Vagina (tissue), 2 donors: ENCODE data around the gene GPR142. TPM values are rescaled to one million over a fixed set of nuclear protein-coding genes. Genes with fewer than 3 reads are reported as not detected.

Source experiments
- DNase-seq, 2 donors: peaks; one replicate each; pipeline ENCODE4 v3.0.0-alpha.2; 2017; ENCODE audit errors: extremely low spot score in 2 of 2
- H3K27ac ChIP-seq: fragments of 200-600 bp; sonication (generic); one replicate; pipeline ENCODE4 v1.5.1; 2019
- H3K27me3 ChIP-seq: fragments of 200-600 bp; sonication (generic); one replicate; pipeline ENCODE4 v1.5.1; 2019
- H3K36me3 ChIP-seq, 2 donors: fragments of 200-600 bp; sonication (generic); one replicate each; pipeline ENCODE4 v1.5.1; 2017 to 2019
- H3K4me1 ChIP-seq: fragments of 200-600 bp; sonication (generic); one replicate; pipeline ENCODE4 v1.5.1; 2019
- H3K4me3 ChIP-seq, 2 donors: fragments of 200-600 bp; sonication (generic); 1 replicate in 1 of 2; 2 replicates in 1 of 2; pipeline ENCODE4 v1.5.1; 2016 to 2019
- H3K9me3 ChIP-seq: fragments of 200-600 bp; sonication (generic); one replicate; pipeline ENCODE4 v1.5.1; 2019
- POLR2A ChIP-seq, 2 donors: fragments of 450-650 bp; IDR thresholded peaks; one replicate each; pipeline ENCODE4 v1.6.1; 2017; ENCODE audit warnings: antibody characterized with exemption in 2 of 2, mild to moderate bottlenecking in 2 of 2, moderate library complexity in 2 of 2
- POLR2AphosphoS5 ChIP-seq, 2 donors: sonication (generic); formaldehyde crosslinking; IDR thresholded peaks; one replicate each; pipeline ENCODE4 v1.9.0; 2017; ENCODE audit warnings: antibody characterized with exemption in 2 of 2, mild to moderate bottlenecking in 2 of 2, low read depth in 1 of 2; ENCODE audit not compliant: insufficient read depth in 1 of 2
- intact Hi-C: fragments of 100-400 bp; cut with DNase I; formaldehyde crosslinking; loops from one replicate; pipeline ENCODE4 v1.15.1; 2023
- small RNA-seq: library from RNA; depleted of rRNA; stranded (forward); fragments of <200 nt; gene quantifications from one replicate; pipeline ENCODE3, GENCODE V24; 2016
- total RNA-seq: library from RNA; depleted of rRNA; stranded (reverse); fragments of >200 nt; gene quantifications from one replicate; pipeline ENCODE4 v1.2.3, GENCODE V29; 2016
- TF ChIP-seq, protein P1 (sequence below), 3 experiments: fragments of 450-650 bp in 2 of 3; fragments of 200-600 bp in 1 of 3; sonication (generic) in 1 of 3; IDR thresholded peaks; one replicate each; pipeline ENCODE4 v1.5.1; 2017 to 2019; ENCODE audit warnings: antibody characterized with exemption in 3 of 3, mild to moderate bottlenecking in 2 of 3, moderate library complexity in 2 of 3

GPR142 gene
- total RNA-seq, 1 donor from 2014 or later, result 0.98 TPM

DNA sequence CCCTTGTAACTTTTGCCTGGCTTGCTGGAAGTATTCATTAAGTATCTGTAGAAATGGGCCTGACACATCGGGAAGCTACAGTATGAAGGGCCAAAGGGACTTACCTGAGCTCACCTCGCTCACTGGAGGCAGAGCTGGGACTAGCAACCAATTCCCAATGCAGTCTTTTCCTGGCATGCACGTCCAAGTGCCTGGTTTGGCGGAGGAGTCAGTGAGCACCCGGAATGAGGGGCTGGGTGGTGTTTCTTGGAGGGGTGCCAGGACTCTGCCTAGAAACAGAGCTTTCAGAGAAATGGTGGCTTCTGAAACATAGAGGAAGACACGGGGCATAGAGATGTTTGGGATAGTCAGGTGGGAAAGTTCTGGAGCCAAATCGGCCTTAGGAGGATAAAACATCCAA lies 46.2 kb downstream of the GPR142 start:
- no peak for TF ChIP-seq POLR2AphosphoS5 (IDR thresholded peaks at IDR 0.05; ENCODE audit: insufficient read depth in 1 of 2, low read depth in 1 of 2)
- TF ChIP-seq, protein P1, sequence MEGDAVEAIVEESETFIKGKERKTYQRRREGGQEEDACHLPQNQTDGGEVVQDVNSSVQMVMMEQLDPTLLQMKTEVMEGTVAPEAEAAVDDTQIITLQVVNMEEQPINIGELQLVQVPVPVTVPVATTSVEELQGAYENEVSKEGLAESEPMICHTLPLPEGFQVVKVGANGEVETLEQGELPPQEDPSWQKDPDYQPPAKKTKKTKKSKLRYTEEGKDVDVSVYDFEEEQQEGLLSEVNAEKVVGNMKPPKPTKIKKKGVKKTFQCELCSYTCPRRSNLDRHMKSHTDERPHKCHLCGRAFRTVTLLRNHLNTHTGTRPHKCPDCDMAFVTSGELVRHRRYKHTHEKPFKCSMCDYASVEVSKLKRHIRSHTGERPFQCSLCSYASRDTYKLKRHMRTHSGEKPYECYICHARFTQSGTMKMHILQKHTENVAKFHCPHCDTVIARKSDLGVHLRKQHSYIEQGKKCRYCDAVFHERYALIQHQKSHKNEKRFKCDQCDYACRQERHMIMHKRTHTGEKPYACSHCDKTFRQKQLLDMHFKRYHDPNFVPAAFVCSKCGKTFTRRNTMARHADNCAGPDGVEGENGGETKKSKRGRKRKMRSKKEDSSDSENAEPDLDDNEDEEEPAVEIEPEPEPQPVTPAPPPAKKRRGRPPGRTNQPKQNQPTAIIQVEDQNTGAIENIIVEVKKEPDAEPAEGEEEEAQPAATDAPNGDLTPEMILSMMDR (IDR thresholded peaks at IDR 0.05), result no peak
- no peak for TF ChIP-seq POLR2A (IDR thresholded peaks at IDR 0.05)
- H3K9me3 ChIP-seq, result no peaks in the 10 kb centered on the region
- intact Hi-C loops, result no loop called here
- no peaks in the 10 kb centered on the region for H3K4me1 ChIP-seq
- H3K27ac ChIP-seq, result no peak overlapping the region
- DNase-seq, result no peak
- no peaks in the 10 kb centered on the region for H3K36me3 ChIP-seq
- H3K27me3 ChIP-seq, result no peaks in the 10 kb centered on the region
- no peak overlapping the region for H3K4me3 ChIP-seq

DNA sequence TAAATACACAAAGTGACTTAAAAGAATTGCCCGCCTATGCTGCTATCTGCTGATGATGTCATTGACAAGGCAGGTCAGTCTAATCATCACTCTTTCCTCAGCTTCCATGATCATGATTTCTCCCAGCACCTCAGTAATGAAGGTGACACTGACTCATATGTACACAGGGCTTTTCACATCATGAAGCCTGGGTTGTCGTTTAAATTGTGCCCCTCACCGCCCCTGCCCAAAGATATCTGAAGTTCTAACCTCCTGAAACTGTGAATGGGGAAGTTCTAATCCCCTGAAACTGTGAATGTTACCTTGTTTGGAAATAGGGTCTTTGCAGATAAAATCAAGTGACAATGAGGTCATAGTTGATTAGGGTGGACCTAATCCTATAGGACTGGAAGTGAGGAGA lies 47.2 kb downstream of the GPR142 start:
- no peak for DNase-seq
- Histone ChIP-seq H3K9me3 (no peaks in the 10 kb centered on the region), H3K27ac (no peak overlapping the region), H3K4me1 (no peaks in the 10 kb centered on the region), H3K4me3 (no peak overlapping the region), H3K36me3 (no peaks in the 10 kb centered on the region), H3K27me3 (no peaks in the 10 kb centered on the region)
- TF ChIP-seq POLR2AphosphoS5 (IDR thresholded peaks at IDR 0.05; ENCODE audit: insufficient read depth in 1 of 2, low read depth in 1 of 2), result no peak
- TF ChIP-seq, protein P1 (IDR thresholded peaks at IDR 0.05), result no peak
- no peak for TF ChIP-seq POLR2A (IDR thresholded peaks at IDR 0.05)
- intact Hi-C loops, result no loop called here

DNA sequence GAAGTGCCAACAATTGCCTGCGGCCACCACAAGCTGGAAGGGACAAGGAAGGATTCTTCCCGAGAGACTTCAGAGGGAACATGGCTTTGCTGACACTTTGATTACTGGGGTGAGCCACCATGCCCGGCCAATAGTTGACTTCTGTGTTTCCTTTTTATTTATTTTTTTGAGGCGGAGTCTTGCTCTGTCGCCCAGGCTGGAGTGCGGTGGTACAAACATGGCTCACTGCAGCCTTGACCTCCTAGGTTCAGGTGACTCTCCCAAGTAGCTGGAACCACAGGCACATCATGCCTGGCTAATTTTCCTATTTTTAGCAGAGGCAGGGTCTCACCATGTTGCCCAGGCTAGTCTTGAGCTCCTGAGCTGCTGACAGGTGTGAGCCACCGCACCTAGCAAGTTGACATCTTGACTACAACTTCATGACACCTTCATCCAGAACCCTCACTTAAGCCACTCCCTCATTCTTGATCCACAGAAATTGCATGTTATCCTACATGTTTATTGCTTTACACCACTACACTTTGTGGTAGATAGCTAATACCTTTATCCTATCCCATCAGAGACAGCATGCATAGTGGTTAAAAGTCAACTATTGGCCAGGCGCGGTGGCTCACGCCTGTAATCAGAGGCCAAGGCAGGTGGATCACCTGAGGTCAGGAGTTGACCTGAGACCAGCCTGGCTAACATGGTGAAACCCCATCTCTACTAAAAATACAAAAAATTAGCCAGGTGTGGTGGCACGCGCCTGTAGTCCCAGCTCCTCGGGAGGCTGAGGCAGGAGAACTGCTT lies 48.5 kb downstream of the GPR142 start:
- H3K36me3 ChIP-seq, result no peaks in the 10 kb centered on the region
- intact Hi-C loops, result no loop called here
- no peak overlapping the region for H3K4me3 ChIP-seq
- H3K27ac ChIP-seq, result no peak overlapping the region
- H3K9me3 ChIP-seq, result no peaks in the 10 kb centered on the region
- DNase-seq, result no peak
- no peaks in the 10 kb centered on the region for H3K27me3 ChIP-seq
- TF ChIP-seq POLR2A (IDR thresholded peaks at IDR 0.05), result no peak
- H3K4me1 ChIP-seq, result no peaks in the 10 kb centered on the region

DNA sequence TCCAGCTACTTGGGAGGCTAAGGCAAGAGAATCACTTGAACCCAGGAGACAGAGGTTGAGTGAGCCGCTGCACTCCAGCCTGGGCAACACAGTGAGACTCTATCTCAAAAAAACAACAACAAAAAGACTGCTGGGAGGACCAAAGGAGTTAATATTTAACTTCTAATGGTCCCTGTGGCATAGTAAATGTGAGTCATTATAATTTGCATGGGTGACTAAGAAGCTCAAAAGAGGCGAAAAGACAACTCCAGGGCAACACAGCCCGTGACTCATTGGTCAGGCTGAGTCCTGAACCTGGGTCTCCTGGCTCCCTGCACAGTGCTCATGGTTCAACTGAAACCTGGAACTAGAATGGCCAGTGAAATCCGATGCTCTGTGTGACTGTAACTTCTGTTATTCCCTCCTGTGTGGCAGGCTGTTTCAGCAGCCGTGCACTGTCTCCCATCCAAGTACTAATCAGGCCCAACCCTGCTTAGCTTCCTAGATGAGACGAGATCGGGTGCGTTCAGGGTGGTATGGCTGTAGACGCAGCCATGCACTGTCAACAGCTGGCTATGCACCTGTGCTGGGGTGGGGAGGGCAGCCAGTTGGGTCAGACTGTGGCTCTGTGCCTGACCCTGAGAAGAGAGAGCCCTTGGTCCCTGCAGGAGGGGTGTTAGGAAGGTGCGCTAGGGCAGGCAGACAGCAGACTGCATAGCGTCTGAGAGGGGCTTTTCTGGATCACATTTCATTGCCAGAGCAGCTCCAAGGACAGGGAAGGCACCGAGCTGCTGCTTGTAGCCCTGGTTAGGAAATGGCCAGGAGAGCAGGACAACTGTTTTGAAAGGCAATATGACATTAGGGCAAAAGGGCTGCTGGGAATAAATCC lies 50.1 kb downstream of the GPR142 start:
- no peaks in the 10 kb centered on the region for H3K36me3 ChIP-seq

DNA sequence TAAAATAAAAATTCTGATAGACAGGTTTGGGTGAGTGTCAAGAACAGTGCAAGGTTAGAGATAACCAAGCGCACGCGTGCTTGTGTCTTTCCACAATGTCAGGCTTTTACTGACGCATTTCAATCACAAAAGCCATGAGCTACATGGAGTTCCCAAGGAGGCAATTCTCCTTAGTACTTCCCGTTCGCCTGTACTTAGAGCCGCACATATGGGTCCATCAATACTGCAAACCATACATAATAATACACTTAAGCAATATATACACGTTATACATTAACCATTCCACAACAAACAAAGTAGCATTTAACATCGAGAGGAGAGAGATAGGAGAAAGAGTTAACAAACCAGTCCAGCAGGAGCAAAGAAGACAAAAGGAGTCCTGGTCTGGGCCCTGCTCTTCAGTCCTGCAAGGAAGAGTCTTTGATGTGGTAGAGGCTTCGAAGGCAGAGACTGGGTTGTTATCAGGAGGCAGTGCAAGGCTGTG lies 52.7 kb downstream of the GPR142 start:
- no peak overlapping the region for H3K27ac ChIP-seq
- intact Hi-C loops, result no loop called here
- DNase-seq, result no peak
- no peaks in the 10 kb centered on the region for H3K36me3 ChIP-seq
- no peak overlapping the region for H3K4me3 ChIP-seq
- TF ChIP-seq POLR2AphosphoS5 (IDR thresholded peaks at IDR 0.05; ENCODE audit: insufficient read depth in 1 of 2, low read depth in 1 of 2) (no peak), POLR2A (IDR thresholded peaks at IDR 0.05) (no peak)
- TF ChIP-seq, protein P1 (IDR thresholded peaks at IDR 0.05), result no peak
- no peaks in the 10 kb centered on the region for H3K9me3 ChIP-seq
- no peaks in the 10 kb centered on the region for H3K4me1 ChIP-seq
- H3K27me3 ChIP-seq, result no peaks in the 10 kb centered on the region

More for the DNA sequence above, 50.1 kb downstream of the GPR142 start:
- no peaks in the 10 kb centered on the region for H3K9me3 ChIP-seq
- no peak for DNase-seq
- H3K27me3 ChIP-seq, result no peaks in the 10 kb centered on the region
- H3K4me3 ChIP-seq, result no peak overlapping the region
- intact Hi-C loops, result no loop called here
- no peak overlapping the region for H3K27ac ChIP-seq
- no peak for TF ChIP-seq POLR2A (IDR thresholded peaks at IDR 0.05)
- TF ChIP-seq, protein P1 (IDR thresholded peaks at IDR 0.05), result no peak
- no peak for TF ChIP-seq POLR2AphosphoS5 (IDR thresholded peaks at IDR 0.05; ENCODE audit: insufficient read depth in 1 of 2, low read depth in 1 of 2)
- no peaks in the 10 kb centered on the region for H3K4me1 ChIP-seq

Small RNA genes lying within 50 kb of the gene (small RNA-seq; reads per million reads assigned to genes)
- gene RNA5SP448, result not detected

Other genes with a start within 250 kb of the GPR142 start
- gene RPL38, start 163.8 kb upstream of the GPR142 start, total RNA-seq, result 571 TPM
- 3.4 TPM for gene TTYH2, start 153.9 kb upstream of the GPR142 start, total RNA-seq
- not detected for gene DNAI2, start 93.3 kb upstream of the GPR142 start, total RNA-seq
- 5.6 TPM for gene KIF19, start 41.3 kb upstream of the GPR142 start, total RNA-seq
- not detected for gene BTBD17, start 5.6 kb upstream of the GPR142 start, total RNA-seq
- 27.5 TPM for gene GPRC5C, start 64.6 kb downstream of the GPR142 start, total RNA-seq
- 4.2 TPM for gene CD300A, start 99.1 kb downstream of the GPR142 start, total RNA-seq
- 0.25 TPM for gene CD300LB, start 164.0 kb downstream of the GPR142 start, total RNA-seq
- not detected for gene CD300C, start 178.6 kb downstream of the GPR142 start, total RNA-seq
- not detected for gene CD300H, start 200.0 kb downstream of the GPR142 start, total RNA-seq
- gene CD300LD, start 224.8 kb downstream of the GPR142 start, total RNA-seq, result not detected